Measurements from ENCODE around the gene MKNK1. TPM values are rescaled to one million over a fixed set of nuclear protein-coding genes. Genes with fewer than 3 reads are reported as not detected.

The MKNK1 gene
- total RNA-seq, 1 experiment from 2014 or later, result 40.1 TPM

GRCh38 chr1:46530791-46531409 lies 73.2 kb downstream of the MKNK1 start:
- intact Hi-C loops (cut with micrococcal nuclease; ENCODE audit: unreplicated experiment), result loop anchor here (10.0 kb wide), 1 partner anchor 194 kb away; no protein-coding TSS in a partner anchor
- H3K9me3 ChIP-seq (ENCODE audit: control insufficient read depth, insufficient read depth, low read depth, low read length), result no peaks in the 10 kb centered on the region
- no peak for ATAC-seq
- no peak for DNase-seq (ENCODE audit: low read depth, low spot score)
- in situ Hi-C loops (cut with HindIII; ENCODE audit: low pct_unique_long_range_greater_than_20kb, low sequenced_read_pairs), result no loop called here
- H3K27me3 ChIP-seq (ENCODE audit: control insufficient read depth, insufficient read depth, low read length), result peaks cover 5% of the 10 kb centered on the region
- POLR2A ChIA-PET, result no interaction called here
- TF ChIP-seq CTCF (IDR thresholded peaks at IDR 0.05), result peak; percentile 30
- TF ChIP-seq TCF7L2 (IDR thresholded peaks at IDR 0.05; ENCODE audit: low read depth, low read length), result no peak
- 0 out of 2 replicates have a peak, but pooled peaks cover 2% of the 10 kb centered on the region for H3K4me1 ChIP-seq (ENCODE audit: control insufficient read depth, insufficient read depth, low read length)
- H3K4me3 ChIP-seq (ENCODE audit: low read depth in 2 of 2, low read length in 2 of 2), result no peak overlapping the region
- H3K36me3 ChIP-seq (ENCODE audit: control insufficient read depth, insufficient read depth, low read length), result no peaks in the 10 kb centered on the region
- CTCF ChIA-PET, result interaction anchor here (0.6 kb wide), 2 partner anchors 90 to 177 kb away, joined by 3 read pairs; no protein-coding TSS in a partner anchor
- BruUV-seq (replicated peaks), result no TSS peak
- H3K27ac ChIP-seq (ENCODE audit: low read length), result no peak overlapping the region

DNA sequence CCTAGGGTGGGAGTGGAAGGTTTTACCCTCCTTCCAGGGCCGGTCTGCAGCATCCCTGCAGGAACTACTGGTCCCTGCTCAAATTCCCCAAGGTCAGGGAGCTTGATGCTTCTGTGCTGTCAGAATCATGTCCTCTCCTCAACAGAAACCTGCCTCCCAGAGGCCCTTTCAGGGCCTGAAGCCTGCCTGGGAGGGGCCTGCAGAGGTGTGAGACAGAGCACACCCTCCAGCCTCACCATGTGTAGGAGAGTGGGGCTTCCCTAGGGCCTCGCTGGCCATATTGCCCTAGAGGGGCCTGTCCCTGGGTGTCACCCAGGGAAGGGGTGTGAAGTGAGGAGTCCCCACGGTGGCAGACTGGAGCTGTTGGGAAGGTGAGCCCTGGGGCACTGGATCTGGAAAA lies 73.8 kb downstream of the MKNK1 start:
- POLR2A ChIA-PET, result no interaction called here
- TF ChIP-seq CTCF (IDR thresholded peaks at IDR 0.05), result no peak
- H3K27me3 ChIP-seq (ENCODE audit: control insufficient read depth, insufficient read depth, low read length), result peaks cover 5% of the 10 kb centered on the region
- no TSS peak for BruUV-seq (replicated peaks)
- in situ Hi-C loops (cut with HindIII; ENCODE audit: low pct_unique_long_range_greater_than_20kb, low sequenced_read_pairs) (no loop called here), intact Hi-C loops (cut with micrococcal nuclease; ENCODE audit: unreplicated experiment) (loop anchor here (10.0 kb wide), 1 partner anchor 194 kb away; no protein-coding TSS in a partner anchor)
- H3K4me1 ChIP-seq (ENCODE audit: control insufficient read depth, insufficient read depth, low read length), result 0 out of 2 replicates have a peak, but pooled peaks cover 2% of the 10 kb centered on the region
- ATAC-seq (no peak), DNase-seq (ENCODE audit: low read depth, low spot score) (no peak)
- H3K36me3 ChIP-seq (ENCODE audit: control insufficient read depth, insufficient read depth, low read length), result no peaks in the 10 kb centered on the region
- no peak overlapping the region for H3K4me3 ChIP-seq (ENCODE audit: low read depth in 2 of 2, low read length in 2 of 2)
- CTCF ChIA-PET, result interaction anchor here (0.6 to 5.0 kb wide), 2 partner anchors 83 to 89 kb away, joined by 3 to 34 read pairs; no protein-coding TSS in a partner anchor
- H3K9me3 ChIP-seq (ENCODE audit: control insufficient read depth, insufficient read depth, low read depth, low read length), result no peaks in the 10 kb centered on the region
- no peak overlapping the region for H3K27ac ChIP-seq (ENCODE audit: low read length)

GRCh38 chr1:46529031-46529630 lies 74.9 kb downstream of the MKNK1 start:
- in situ Hi-C loops (cut with HindIII; ENCODE audit: low pct_unique_long_range_greater_than_20kb, low sequenced_read_pairs), result no loop called here
- Histone ChIP-seq H3K36me3 (ENCODE audit: control insufficient read depth, insufficient read depth, low read length) (no peaks in the 10 kb centered on the region), H3K27me3 (ENCODE audit: control insufficient read depth, insufficient read depth, low read length) (peaks cover 3% of the 10 kb centered on the region), H3K9me3 (ENCODE audit: control insufficient read depth, insufficient read depth, low read depth, low read length) (no peaks in the 10 kb centered on the region), H3K27ac (ENCODE audit: low read length) (no peak overlapping the region), H3K4me3 (ENCODE audit: low read depth in 2 of 2, low read length in 2 of 2) (no peak overlapping the region), H3K4me1 (ENCODE audit: control insufficient read depth, insufficient read depth, low read length) (0 out of 2 replicates have a peak, but pooled peaks cover 2% of the 10 kb centered on the region)
- intact Hi-C loops (cut with micrococcal nuclease; ENCODE audit: unreplicated experiment), result no loop called here
- ChIA-PET CTCF (interaction anchor here (0.9 to 5.0 kb wide), 4 partner anchors 16 to 82 kb away, joined by 6 to 34 read pairs (median 8); no protein-coding TSS in a partner anchor), POLR2A (interaction anchor here (0.6 kb wide), 1 partner anchor 11 kb away, joined by 3 read pairs; no protein-coding TSS in a partner anchor)
- DNase-seq (ENCODE audit: low read depth, low spot score) (no peak), ATAC-seq (no peak)
- no TSS peak for BruUV-seq (replicated peaks)
- TF ChIP-seq POLR2AphosphoS5 (IDR thresholded peaks at IDR 0.05; ENCODE audit: low read depth, low read length) (no peak), REST (IDR thresholded peaks at IDR 0.05; ENCODE audit: insufficient read depth in 1 of 2, low read depth in 2 of 2, low read length in 1 of 2) (no peak), TCF7L2 (IDR thresholded peaks at IDR 0.05; ENCODE audit: low read depth, low read length) (no peak)
